Endothelial cell of umbilical vein (primary cell): ENCODE data around the gene TNPO3. TPM values are rescaled to one million over a fixed set of nuclear protein-coding genes. Genes with fewer than 3 reads are reported as not detected.

Experiments
- BruUV-seq: library from RNA; stranded (reverse); fragments of 400-500 nt; replicated peaks from 2 replicates; lab custom pipeline; 2021; lab: Mats Ljungman, UMichigan
- CTCF ChIA-PET: fragments of 300-600, 350-600 bp; sonication (Branson Sonifier 250); formaldehyde crosslinking; loops from one replicate; lab custom pipeline; 2021; ENCODE audit warnings: antibody characterized with exemption, inconsistent platforms; lab: Charles Lee
- POLR2A ChIA-PET: fragments of 300-600, 350-600 bp; sonication (Branson Sonifier 250); formaldehyde crosslinking; loops from one replicate; lab custom pipeline; 2021; ENCODE audit warnings: antibody characterized with exemption, inconsistent platforms; lab: Charles Lee
- DNase-seq: peaks from one replicate; pipeline ENCODE4 v3.0.0-alpha.2; 2011; ENCODE audit warnings: low read depth, low spot score
- FAIRE-seq: peaks from 2 replicates; lab custom pipeline; 2011; peaks lifted over from hg19 to GRCh38; lab: Jason Lieb, UNC
- H2AFZ ChIP-seq: 2 replicates; pipeline ENCODE4 v1.6.0; 2012; ENCODE audit warnings: low read depth, low read length, control low read depth, inconsistent platforms
- H3K27ac ChIP-seq: 2 replicates; pipeline ENCODE4 v1.5.1; 2011; ENCODE audit warnings: low read depth, mild to moderate bottlenecking, control low read depth, low read length, moderate library complexity; ENCODE audit not compliant: insufficient read depth
- H3K27me3 ChIP-seq, 2 experiments: 2 replicates each; pipeline versions ENCODE4 v1.6.0 to v1.6.1; 2011; ENCODE audit warnings: low read length in 2 of 2, mixed read lengths in 1 of 2; ENCODE audit not compliant: control insufficient read depth in 2 of 2, insufficient read depth in 2 of 2
- H3K36me3 ChIP-seq, 2 experiments: 2 replicates in 1 of 2; 3 replicates in 1 of 2; pipeline ENCODE4 v1.5.1; 2011; ENCODE audit warnings: low read length in 2 of 2, mild to moderate bottlenecking in 1 of 2, moderate library complexity in 1 of 2; ENCODE audit not compliant: control insufficient read depth in 2 of 2, insufficient read depth in 2 of 2; ENCODE audit errors: extremely low read depth in 1 of 2
- H3K4me1 ChIP-seq: 3 replicates; pipeline ENCODE4 v1.5.1; 2011; ENCODE audit warnings: mild to moderate bottlenecking, low read length; ENCODE audit not compliant: control insufficient read depth, insufficient read depth; ENCODE audit errors: extremely low read depth
- H3K4me2 ChIP-seq: 2 replicates; pipeline ENCODE4 v1.6.1; 2011; ENCODE audit warnings: low read length, control low read depth, mixed read lengths; ENCODE audit not compliant: insufficient read depth
- H3K4me3 ChIP-seq, 3 experiments: fragments of 200-600 bp in 1 of 3; sonication (generic), shearing (Covaris generic) in 1 of 3; replicated peaks in 1 of 3; 2 replicates each; pipeline ENCODE4 v1.5.1; 2011 to 2016; ENCODE audit warnings: control low read depth in 3 of 3, low read length in 3 of 3, mild to moderate bottlenecking in 2 of 3, inconsistent platforms in 1 of 3, low read depth in 1 of 3, moderate library complexity in 1 of 3; ENCODE audit not compliant: insufficient read depth in 1 of 3
- H3K79me2 ChIP-seq: 2 replicates; pipeline ENCODE4 v1.6.0; 2012; ENCODE audit warnings: low read length, inconsistent platforms; ENCODE audit not compliant: control insufficient read depth, insufficient read depth
- H3K9ac ChIP-seq: replicated peaks from 2 replicates; pipeline ENCODE3; 2011; ENCODE audit warnings: low read length, control low read depth; ENCODE audit not compliant: insufficient read depth; ENCODE audit errors: extremely low read depth
- H3K9me1 ChIP-seq: replicated peaks from 3 replicates; pipeline ENCODE4 v1.6.0; 2011; ENCODE audit warnings: mild to moderate bottlenecking, low read length; ENCODE audit not compliant: control insufficient read depth, insufficient read depth; ENCODE audit errors: extremely low read depth
- H3K9me3 ChIP-seq: replicated peaks from 2 replicates; pipeline ENCODE4 v1.5.1; 2012; ENCODE audit warnings: low read length, inconsistent platforms; ENCODE audit not compliant: control insufficient read depth, insufficient read depth
- H4K20me1 ChIP-seq: replicated peaks from 2 replicates; pipeline ENCODE3; 2011; ENCODE audit warnings: mild to moderate bottlenecking, low read length; ENCODE audit not compliant: control insufficient read depth, insufficient read depth; ENCODE audit errors: extremely low read depth
- CTCF ChIP-seq, 2 donors: IDR thresholded peaks; 1 replicate in 1 of 2; 2 replicates in 1 of 2; pipeline ENCODE4 v1.5.1; 2011; ENCODE audit warnings: low read length in 2 of 2, mild to moderate bottlenecking in 2 of 2, moderate library complexity in 2 of 2, control low read depth in 1 of 2, inconsistent platforms in 1 of 2, low read depth in 1 of 2; ENCODE audit not compliant: insufficient read depth in 1 of 2; ENCODE audit errors: extremely low read depth in 1 of 2
- EZH2 ChIP-seq: IDR thresholded peaks from 2 replicates; pipeline ENCODE4 v1.6.1; 2012; ENCODE audit warnings: borderline replicate concordance, low read depth, mild to moderate bottlenecking, moderate library complexity, low read length, inconsistent platforms; ENCODE audit not compliant: severe bottlenecking
- GATA2 ChIP-seq: IDR thresholded peaks from 2 replicates; pipeline ENCODE4 v1.7.0; 2011; ENCODE audit warnings: low read depth, mild to moderate bottlenecking, moderate library complexity, mixed read lengths, low read length; ENCODE audit not compliant: insufficient read length, insufficient read depth
- MYC ChIP-seq: IDR thresholded peaks from one replicate; pipeline ENCODE4 v1.6.1; 2011; ENCODE audit warnings: mild to moderate bottlenecking, low read depth, low read length
- dilution Hi-C: fragments of 300-500 bp; cut with MboI; formaldehyde crosslinking; loops from one replicate; pipeline ENCODE4 v1.15.0; 2019; ENCODE audit warnings: low sequenced_read_pairs; ENCODE audit not compliant: extremely low pct_ligation_motif_present
- intact Hi-C: fragments of 100-400 bp; cut with micrococcal nuclease; formaldehyde crosslinking; loops from one replicate; pipeline ENCODE4 v1.10.0; 2022
- polyA plus RNA-seq, 4 experiments: library from polyadenylated mRNA; depleted of rRNA in 3 of 4; stranded (reverse) in 3 of 4; unstranded in 1 of 4; fragments of >200 nt; gene quantifications; 2 replicates each; pipeline versions ENCODE4 v1.2.1 to v1.2.3, GENCODE V29; 2011 to 2012; ENCODE audit warnings: missing spikeins in 1 of 4
- total RNA-seq: library from RNA; stranded (reverse); gene quantifications from 2 replicates; pipeline ENCODE4 v1.2.3, GENCODE V29; 2021

The TNPO3 gene
- total and polyA plus RNA-seq, 2 donors (not counting 3 experiments of a cell fraction or from before 2014, with no cell fraction given): 29.0 to 46.9 TPM

GRCh38 chr7:129066290-129067131 is 11.6 kb upstream of the TNPO3 start:
- Histone ChIP-seq H3K27me3 (peaks cover 13% of the 10 kb centered on the region in 2 experiments), H3K9me1 (no peaks in the 10 kb centered on the region), H3K4me2 (no peak overlapping the region), H3K36me3 (no peaks in the 10 kb centered on the region), H2AFZ (no peak overlapping the region), H4K20me1 (no peaks in the 10 kb centered on the region), H3K27ac (no peak overlapping the region), H3K79me2 (no peaks in the 10 kb centered on the region), H3K4me3 (no peak overlapping the region), H3K4me1 (no peaks in the 10 kb centered on the region), H3K9ac (no peak overlapping the region), H3K9me3 (no peaks in the 10 kb centered on the region)
- intact Hi-C loops (no loop called here), dilution Hi-C loops (no loop called here)
- ChIA-PET CTCF (interaction anchor here (1.1 to 1.6 kb wide), 5 partner anchors 12 to 118 kb away, joined by 3 to 7 read pairs (median 4); partner anchors contain the start of gene TNPO3), POLR2A (no interaction called here)
- TF ChIP-seq CTCF (IDR thresholded peaks at IDR 0.05; ENCODE audit: extremely low read depth in 1 of 2, insufficient read depth in 1 of 2, low read depth in 1 of 2, low read length in 2 of 2) (no peak), MYC (no peak), EZH2 (no peak), GATA2 (no peak)
- BruUV-seq: no TSS peak
- DNase-seq (peak; percentile 23), FAIRE-seq (no peak)
